K562 treated with DMSO at 1 percent for 24 hours (cell line): ENCODE data around the gene TINAG. TPM values are rescaled to one million over a fixed set of nuclear protein-coding genes. Genes with fewer than 3 reads are reported as not detected.

Experiments
- total RNA-seq: library from RNA; unstranded; fragments of 300-600 nt; gene quantifications from 2 replicates; pipeline ENCODE4 v1.2.3, GENCODE V29; 2022; ENCODE audit warnings: low read depth; ENCODE audit not compliant: insufficient read depth

Gene TINAG
- not detected in 2 replicates for total RNA-seq

GRCh38 chr6:54308289-54308985, at the start of gene TINAG:
TSS of gene TINAG (plus strand) at chr6:54308441. CDS start at chr6:54308551, 110 bp downstream.

Other genes with a start within 250 kb of the TINAG start
- gene MLIP, start 197.0 kb upstream of the TINAG start, total RNA-seq, result not detected in 2 replicates